Esophagus muscularis mucosa (tissue), 4 donors: Measurements from ENCODE around the gene MAGI2. TPM values are rescaled to one million over a fixed set of nuclear protein-coding genes. Genes with fewer than 3 reads are reported as not detected.
A peak's percentile ranks its signal among the peaks of the same experiment; 100 is the strongest.

Experiments used
- DNase-seq: peaks from one replicate; pipeline ENCODE4 v3.0.0-alpha.2; 2017; ENCODE audit errors: extremely low spot score
- H3K27ac ChIP-seq, 4 donors: fragments of 200-600 bp; sonication (generic); replicated peaks in 1 of 4; 1 replicate in 3 of 4; 2 replicates in 1 of 4; pipeline ENCODE4 v1.5.1; 2016 to 2019; ENCODE audit warnings: mild to moderate bottlenecking in 1 of 4
- H3K27me3 ChIP-seq, 4 donors: fragments of 200-600 bp; sonication (generic); one replicate each; pipeline versions ENCODE4 v1.5.1 to v1.6.0; 2016 to 2019
- H3K36me3 ChIP-seq, 4 donors: fragments of 200-600 bp; sonication (generic); one replicate each; pipeline ENCODE4 v1.5.1; 2016 to 2019
- H3K4me1 ChIP-seq, 4 donors: fragments of 200-600 bp; sonication (generic); one replicate each; pipeline ENCODE4 v1.5.1; 2016 to 2019
- H3K4me3 ChIP-seq, 4 donors: fragments of 200-600 bp; sonication (generic); 1 replicate in 2 of 4; 2 replicates in 2 of 4; pipeline ENCODE4 v1.5.1; 2016 to 2019; ENCODE audit warnings: mild to moderate bottlenecking in 4 of 4, moderate library complexity in 1 of 4
- H3K9me3 ChIP-seq, 4 donors: fragments of 200-600 bp; sonication (generic); 1 replicate in 3 of 4; 2 replicates in 1 of 4; pipeline ENCODE4 v1.5.1; 2016 to 2019
- CTCF ChIP-seq, 3 experiments: fragments of 200-600 bp in 2 of 3; fragments of 450-650 bp in 1 of 3; sonication (generic) in 2 of 3; IDR thresholded peaks; one replicate each; pipeline ENCODE4 v1.5.1; 2017 to 2019; ENCODE audit warnings: antibody characterized with exemption in 3 of 3, mild to moderate bottlenecking in 2 of 3, moderate library complexity in 1 of 3
- EP300 ChIP-seq: sonication (generic); formaldehyde crosslinking; IDR thresholded peaks from one replicate; pipeline ENCODE4 v1.6.1; 2017; ENCODE audit warnings: antibody characterized with exemption
- POLR2A ChIP-seq: fragments of 450-650 bp; IDR thresholded peaks from one replicate; pipeline ENCODE4 v1.6.1; 2017; ENCODE audit warnings: antibody characterized with exemption, moderate library complexity, mild to moderate bottlenecking, low read depth
- POLR2AphosphoS5 ChIP-seq, 2 donors: sonication (generic); formaldehyde crosslinking; IDR thresholded peaks; one replicate each; pipeline ENCODE4 v1.6.1; 2017; ENCODE audit warnings: antibody characterized with exemption in 2 of 2
- WGBS: methylation state at CpG from one replicate; pipeline ENCODE4 v1.1.5; 2018; 5-methylcytosine and 5-hydroxymethylcytosine counted together
- intact Hi-C: fragments of 100-400 bp; cut with DNase I; formaldehyde crosslinking; loops from one replicate; pipeline ENCODE4 v1.15.1; 2023
- total RNA-seq, 4 donors: library from RNA; depleted of rRNA; stranded (reverse); fragments of >200 nt; gene quantifications; one replicate each; pipeline versions ENCODE4 v1.1.0 to v1.2.1, GENCODE V29; 2016

Gene MAGI2
- total RNA-seq, 4 donors from 2014 or later: 14.4 to 22.3 (median 21.2) TPM

DNA sequence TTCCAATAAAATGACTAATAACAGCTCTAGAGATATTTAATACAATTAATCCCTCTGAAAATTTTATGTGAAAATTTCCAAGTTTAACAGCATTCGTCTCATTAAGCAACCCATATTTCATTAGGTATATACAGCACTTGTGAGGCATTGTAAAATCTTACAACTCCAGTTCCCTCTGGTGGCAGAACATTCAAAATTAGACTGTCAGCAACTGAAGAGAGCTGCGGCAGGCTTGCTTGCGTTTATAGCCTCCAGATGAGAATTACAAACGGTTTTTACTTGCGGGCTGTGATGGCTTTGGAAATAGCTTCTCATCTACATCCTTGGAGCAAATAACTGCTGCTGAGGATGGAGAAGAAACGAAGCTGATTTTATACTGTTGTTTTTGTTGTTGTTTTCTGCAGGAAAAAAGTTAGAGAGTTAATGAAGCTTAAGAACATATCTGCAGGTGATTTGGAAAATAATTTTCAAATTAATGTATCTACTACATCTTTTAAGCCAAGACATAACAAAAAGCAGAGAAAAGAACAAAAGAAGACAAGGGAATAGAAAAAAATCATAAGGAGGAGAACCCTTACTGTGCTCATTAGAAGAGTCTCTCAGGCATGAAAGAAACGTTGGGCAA is 171.3 kb downstream of the MAGI2 start:
- peaks cover 0 to 26% (median 19%) of the 10 kb centered on the region in 4 donors for H3K4me1 ChIP-seq
- no peak overlapping the region for H3K4me3 ChIP-seq
- WGBS: 38% methylated on average over 7 of the region's 7 CpGs
- H3K36me3 ChIP-seq: no peaks in the 10 kb centered on the region
- TF ChIP-seq CTCF (IDR thresholded peaks at IDR 0.05) (peak; percentile 36 to 47 (median 40)), POLR2A (no peak)
- DNase-seq: no peak
- H3K9me3 ChIP-seq: no peaks in the 10 kb centered on the region
- H3K27ac ChIP-seq: no peak overlapping the region
- H3K27me3 ChIP-seq: no peaks in the 10 kb centered on the region
- intact Hi-C loops: no loop called here

DNA sequence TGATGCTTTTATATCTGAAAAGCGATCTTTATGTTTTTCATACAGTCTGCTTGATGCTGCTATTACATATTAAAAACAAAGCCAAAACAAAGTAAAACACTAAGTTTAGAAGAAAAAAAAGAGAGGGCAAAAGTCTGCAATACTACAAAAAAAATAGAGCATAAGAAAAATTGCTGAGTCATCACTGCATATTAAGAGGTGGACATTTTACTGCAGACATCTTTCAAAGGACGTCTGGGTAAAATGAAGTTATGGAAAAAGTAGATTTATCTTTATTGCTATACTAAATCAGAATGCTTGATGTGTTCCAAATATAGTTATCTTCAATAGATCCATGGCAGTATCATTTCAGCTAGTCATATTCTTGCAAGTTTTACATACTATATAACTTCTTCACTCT is 172.0 kb downstream of the MAGI2 start:
- no peak for DNase-seq
- H3K27ac ChIP-seq: no peak overlapping the region
- H3K9me3 ChIP-seq: no peaks in the 10 kb centered on the region
- H3K4me1 ChIP-seq: peaks cover 0 to 26% (median 19%) of the 10 kb centered on the region in 4 donors
- H3K36me3 ChIP-seq: no peaks in the 10 kb centered on the region
- WGBS: 47% methylated on average over 2 of the region's 2 CpGs
- H3K27me3 ChIP-seq: no peaks in the 10 kb centered on the region
- intact Hi-C loops: no loop called here
- TF ChIP-seq POLR2AphosphoS5 (IDR thresholded peaks at IDR 0.05) (no peak), CTCF (IDR thresholded peaks at IDR 0.05) (no peak), EP300 (no peak), POLR2A (no peak)
- H3K4me3 ChIP-seq: no peak overlapping the region

DNA sequence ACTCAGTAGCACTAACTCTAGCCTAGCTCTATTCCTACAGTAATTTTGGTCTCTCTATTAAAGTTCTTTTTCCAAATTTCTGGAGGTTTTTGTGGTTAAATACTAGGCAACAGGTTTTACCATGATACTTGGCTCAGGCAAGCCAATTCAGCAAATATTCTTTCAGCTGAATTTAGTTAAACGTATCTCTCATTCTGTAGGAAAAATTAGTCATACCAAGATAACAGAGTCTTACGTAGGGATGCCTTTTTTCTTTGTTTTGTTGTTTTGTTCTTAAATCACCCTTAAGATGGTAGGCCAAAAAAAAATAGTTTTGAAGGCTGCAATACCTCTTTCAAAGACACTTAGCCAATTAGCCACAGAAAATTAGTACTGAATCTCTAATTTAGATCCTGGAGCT is 180.5 kb downstream of the MAGI2 start:
- Histone ChIP-seq H3K9me3 (no peaks in the 10 kb centered on the region), H3K27me3 (no peaks in the 10 kb centered on the region), H3K36me3 (no peaks in the 10 kb centered on the region), H3K4me3 (no peak overlapping the region), H3K27ac (no peak overlapping the region), H3K4me1 (no peaks in the 10 kb centered on the region)
- TF ChIP-seq EP300 (no peak), POLR2AphosphoS5 (IDR thresholded peaks at IDR 0.05) (no peak), POLR2A (no peak), CTCF (IDR thresholded peaks at IDR 0.05) (no peak)
- intact Hi-C loops: no loop called here
- DNase-seq: no peak
- 87% methylated on average over 2 of the region's 2 CpGs for WGBS

GRCh38 chr7:79272066-79272669 is 181.3 kb downstream of the MAGI2 start:
- Histone ChIP-seq H3K4me3 (no peak overlapping the region), H3K27ac (no peak overlapping the region), H3K9me3 (no peaks in the 10 kb centered on the region), H3K36me3 (no peaks in the 10 kb centered on the region), H3K4me1 (no peaks in the 10 kb centered on the region), H3K27me3 (no peaks in the 10 kb centered on the region)
- 35% methylated on average over 4 of the region's 4 CpGs for whole genome bisulfite sequencing
- DNase-seq: no peak
- intact Hi-C loops: no loop called here
- TF ChIP-seq EP300 (no peak), CTCF (IDR thresholded peaks at IDR 0.05) (peak; percentile 43 to 72 (median 55))

- intact Hi-C loops: no loop called here
- Histone ChIP-seq H3K36me3 (no peaks in the 10 kb centered on the region), H3K4me1 (no peaks in the 10 kb centered on the region), H3K4me3 (no peak overlapping the region), H3K9me3 (no peaks in the 10 kb centered on the region), H3K27me3 (no peaks in the 10 kb centered on the region), H3K27ac (no peak overlapping the region)
- 67% methylated on average over 6 of the region's 6 CpGs for WGBS
- no peak for DNase-seq
- TF ChIP-seq POLR2A (no peak), EP300 (no peak)
Observed at GRCh38 chr7:79268730-79269129, 184.7 kb downstream of the MAGI2 start.
